PC-9 (cell line): ENCODE measurements around the gene G6PC3.

Source experiments
- EZH2 ChIP-seq: fragments of 200-600 bp; sonication (generic); IDR thresholded peaks from 2 replicates; pipeline ENCODE4 v1.8.0; 2017; ENCODE audit warnings: antibody characterized with exemption, low read depth
- TF ChIP-seq, protein P1 (sequence below): fragments of 200-600 bp; sonication (generic); conservative IDR thresholded peaks from 2 replicates; pipeline ENCODE4 v1.6.1; 2017; ENCODE audit warnings: mixed run types, antibody characterized with exemption, mild to moderate bottlenecking, moderate library complexity

GRCh38 chr17:44117351-44117750 is 46.8 kb downstream of the G6PC3 start:
- TF ChIP-seq, protein P1, sequence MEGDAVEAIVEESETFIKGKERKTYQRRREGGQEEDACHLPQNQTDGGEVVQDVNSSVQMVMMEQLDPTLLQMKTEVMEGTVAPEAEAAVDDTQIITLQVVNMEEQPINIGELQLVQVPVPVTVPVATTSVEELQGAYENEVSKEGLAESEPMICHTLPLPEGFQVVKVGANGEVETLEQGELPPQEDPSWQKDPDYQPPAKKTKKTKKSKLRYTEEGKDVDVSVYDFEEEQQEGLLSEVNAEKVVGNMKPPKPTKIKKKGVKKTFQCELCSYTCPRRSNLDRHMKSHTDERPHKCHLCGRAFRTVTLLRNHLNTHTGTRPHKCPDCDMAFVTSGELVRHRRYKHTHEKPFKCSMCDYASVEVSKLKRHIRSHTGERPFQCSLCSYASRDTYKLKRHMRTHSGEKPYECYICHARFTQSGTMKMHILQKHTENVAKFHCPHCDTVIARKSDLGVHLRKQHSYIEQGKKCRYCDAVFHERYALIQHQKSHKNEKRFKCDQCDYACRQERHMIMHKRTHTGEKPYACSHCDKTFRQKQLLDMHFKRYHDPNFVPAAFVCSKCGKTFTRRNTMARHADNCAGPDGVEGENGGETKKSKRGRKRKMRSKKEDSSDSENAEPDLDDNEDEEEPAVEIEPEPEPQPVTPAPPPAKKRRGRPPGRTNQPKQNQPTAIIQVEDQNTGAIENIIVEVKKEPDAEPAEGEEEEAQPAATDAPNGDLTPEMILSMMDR = no peak
- TF ChIP-seq EZH2 = no peak
